HepG2 (cell line): Measurements from ENCODE around the gene GALNT18. TPM values are rescaled to one million over a fixed set of nuclear protein-coding genes. Genes with fewer than 3 reads are reported as not detected.

Experiments used
- GLI4 ChIP-seq: sonication (generic); formaldehyde crosslinking; IDR thresholded peaks from 2 replicates; pipeline ENCODE4 v1.5.1; 2020; ENCODE audit warnings: missing genetic modification reagents, mild to moderate bottlenecking, moderate library complexity, borderline replicate concordance
- HBP1 ChIP-seq: IDR thresholded peaks from 2 replicates; pipeline ENCODE4 v1.6.1; 2016; ENCODE audit warnings: low read depth, control low read depth
- ZKSCAN8 ChIP-seq: IDR thresholded peaks from 2 replicates; pipeline ENCODE4 v1.6.1; 2016; ENCODE audit warnings: borderline replicate concordance, missing genetic modification reagents, missing compliant biosample characterization
- ZNF407 ChIP-seq: sonication (generic); formaldehyde crosslinking; IDR thresholded peaks from one replicate; pipeline ENCODE4 v1.5.1; 2020; ENCODE audit warnings: mild to moderate bottlenecking, missing genetic modification reagents; ENCODE audit errors: not compliant biosample characterization
- microRNA-seq: library from miRNA; unstranded; fragments of <30 nt; microRNA quantifications from one replicate; pipeline ENCODE4, GENCODE V29; 2020
- polyA plus RNA-seq, 8 experiments: library from polyadenylated mRNA; depleted of rRNA in 3 of 8; stranded (reverse) in 7 of 8; unstranded in 1 of 8; fragments of >200 nt; fragmentation: Illumina TruSeq in 4 of 8; extraction: Trizol in 4 of 8; gene quantifications; 2 replicates each; pipeline versions ENCODE4 v1.2.1 to v1.2.3, GENCODE V29; 2011 to 2016; ENCODE audit warnings: low read depth in 4 of 8, missing spikeins in 1 of 8, mixed read lengths in 1 of 8; ENCODE audit not compliant: insufficient read depth in 1 of 8
- small RNA-seq, 3 experiments: library from RNA; depleted of rRNA; stranded (forward); fragments of <200 nt; gene quantifications; one replicate each; pipeline ENCODE3, GENCODE V24; 2012; ENCODE audit warnings: low read depth in 2 of 3, low replicate concordance in 1 of 3; ENCODE audit not compliant: insufficient read length in 3 of 3, insufficient read depth in 2 of 3
- total RNA-seq, 5 experiments: library from RNA; depleted of rRNA; stranded (reverse); fragments of >200 nt; fragmentation: Illumina TruSeq; extraction: Trizol; gene quantifications; 2 replicates each; pipeline ENCODE4 v1.2.3, GENCODE V29; 2016; ENCODE audit warnings: low read depth in 1 of 5

Gene GALNT18
- total and polyA plus RNA-seq, 2 of the 13 experiments (the other 11 are each of a cell fraction or from before 2014, with no cell fraction given), result 0.11 TPM; not detected in 1

GRCh38 chr11:11227296-11228085 lies 394.3 kb downstream of the GALNT18 start (continued):
- TF ChIP-seq ZNF407 (CRISPR knock-in tag), result no peak
- TF ChIP-seq ZKSCAN8 (CRISPR knock-in tag), result no peak
- no peak for TF ChIP-seq GLI4
- TF ChIP-seq HBP1, result no peak
- TF ChIP-seq, all 625 proteins: peak for 0

Small RNA genes within 50 kb of the gene (microRNA-seq; reads per million reads assigned to microRNA genes)
- gene MIR4299, result not detected

Small RNA genes within 50 kb of the gene (small RNA-seq; reads per million reads assigned to genes)
- gene MIR4299, result 0 reads per million in 3 experiments

Other genes starting within 250 kb of the GALNT18 start
- 52.7 and 64.6 TPM in 2 replicates for gene USP47, start 220.0 kb upstream of the GALNT18 start, total RNA-seq (2016; rRNA removed; fragmentation: Illumina TruSeq; extraction: Trizol)
- 10.6 and 12.2 TPM in 2 replicates for gene USP47, start 220.0 kb upstream of the GALNT18 start, polyA plus RNA-seq (2011; rRNA removed)